MM.1S (cell line): ENCODE data around the gene ANKRD44.

ENCODE experiments used
- CTCF ChIP-seq: fragments of 300-600 bp; sonication (generic); IDR thresholded peaks from 2 replicates; pipeline ENCODE4 v1.5.1; 2016; ENCODE audit warnings: antibody characterized with exemption, low read length, mixed read lengths
- EZH2 ChIP-seq: fragments of 300-600 bp; sonication (generic); optimal IDR thresholded peaks from 2 replicates; pipeline ENCODE3; 2017; ENCODE audit warnings: low read depth, mild to moderate bottlenecking, antibody characterized with exemption, low read length, mixed read lengths
- EZH2phosphoT487 ChIP-seq: fragments of 300-600 bp; sonication (generic); IDR thresholded peaks from 2 replicates; pipeline ENCODE4 v1.6.1; 2018; ENCODE audit warnings: antibody characterized with exemption, low read length

- TF ChIP-seq EZH2 (no peak), CTCF (no peak), EZH2phosphoT487 (no peak)
Measured at GRCh38 chr2:197229509-197230443, 80.8 kb downstream of the ANKRD44 start.
